Measurements from ENCODE around the gene ZDHHC14.

Gene ZDHHC14

DNA sequence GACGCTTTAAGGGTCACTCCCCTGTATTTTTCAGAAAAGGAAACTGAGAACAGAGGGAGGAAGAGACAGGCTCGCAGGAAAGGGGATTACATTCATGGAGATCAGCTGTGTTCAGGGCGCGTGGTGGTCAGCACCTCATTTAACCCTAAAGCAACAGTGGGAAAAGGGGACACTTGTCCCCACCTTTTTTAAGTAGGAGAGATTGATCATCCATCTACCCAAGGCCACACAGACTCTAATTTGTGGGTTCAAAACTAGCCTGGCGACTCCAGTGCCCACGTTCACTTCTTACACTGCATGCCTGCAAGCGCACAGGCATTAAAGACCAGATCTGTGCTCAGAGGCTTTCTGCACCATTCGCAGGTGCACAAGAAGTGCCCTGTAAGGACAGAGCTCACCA lies 274.1 kb downstream of the ZDHHC14 start:
- TF ChIP-seq, protein P1, sequence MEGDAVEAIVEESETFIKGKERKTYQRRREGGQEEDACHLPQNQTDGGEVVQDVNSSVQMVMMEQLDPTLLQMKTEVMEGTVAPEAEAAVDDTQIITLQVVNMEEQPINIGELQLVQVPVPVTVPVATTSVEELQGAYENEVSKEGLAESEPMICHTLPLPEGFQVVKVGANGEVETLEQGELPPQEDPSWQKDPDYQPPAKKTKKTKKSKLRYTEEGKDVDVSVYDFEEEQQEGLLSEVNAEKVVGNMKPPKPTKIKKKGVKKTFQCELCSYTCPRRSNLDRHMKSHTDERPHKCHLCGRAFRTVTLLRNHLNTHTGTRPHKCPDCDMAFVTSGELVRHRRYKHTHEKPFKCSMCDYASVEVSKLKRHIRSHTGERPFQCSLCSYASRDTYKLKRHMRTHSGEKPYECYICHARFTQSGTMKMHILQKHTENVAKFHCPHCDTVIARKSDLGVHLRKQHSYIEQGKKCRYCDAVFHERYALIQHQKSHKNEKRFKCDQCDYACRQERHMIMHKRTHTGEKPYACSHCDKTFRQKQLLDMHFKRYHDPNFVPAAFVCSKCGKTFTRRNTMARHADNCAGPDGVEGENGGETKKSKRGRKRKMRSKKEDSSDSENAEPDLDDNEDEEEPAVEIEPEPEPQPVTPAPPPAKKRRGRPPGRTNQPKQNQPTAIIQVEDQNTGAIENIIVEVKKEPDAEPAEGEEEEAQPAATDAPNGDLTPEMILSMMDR (IDR thresholded peaks at IDR 0.05; ENCODE audit: low read depth, low read length), result no peak
- TF ChIP-seq POLR2A (IDR thresholded peaks at IDR 0.05; ENCODE audit: extremely low read depth, insufficient read length) (no peak), MYC (IDR thresholded peaks at IDR 0.05; ENCODE audit: low read depth, low read length) (no peak)
- TF ChIP-seq, protein P2, sequence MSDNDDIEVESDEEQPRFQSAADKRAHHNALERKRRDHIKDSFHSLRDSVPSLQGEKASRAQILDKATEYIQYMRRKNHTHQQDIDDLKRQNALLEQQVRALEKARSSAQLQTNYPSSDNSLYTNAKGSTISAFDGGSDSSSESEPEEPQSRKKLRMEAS (IDR thresholded peaks at IDR 0.05; ENCODE audit: low read depth, low read length), result no peak
- H3K4me3 ChIP-seq (ENCODE audit: low read depth, low read length), result no peak overlapping the region
- no peak for DNase-seq (ENCODE audit: low read depth)

DNA sequence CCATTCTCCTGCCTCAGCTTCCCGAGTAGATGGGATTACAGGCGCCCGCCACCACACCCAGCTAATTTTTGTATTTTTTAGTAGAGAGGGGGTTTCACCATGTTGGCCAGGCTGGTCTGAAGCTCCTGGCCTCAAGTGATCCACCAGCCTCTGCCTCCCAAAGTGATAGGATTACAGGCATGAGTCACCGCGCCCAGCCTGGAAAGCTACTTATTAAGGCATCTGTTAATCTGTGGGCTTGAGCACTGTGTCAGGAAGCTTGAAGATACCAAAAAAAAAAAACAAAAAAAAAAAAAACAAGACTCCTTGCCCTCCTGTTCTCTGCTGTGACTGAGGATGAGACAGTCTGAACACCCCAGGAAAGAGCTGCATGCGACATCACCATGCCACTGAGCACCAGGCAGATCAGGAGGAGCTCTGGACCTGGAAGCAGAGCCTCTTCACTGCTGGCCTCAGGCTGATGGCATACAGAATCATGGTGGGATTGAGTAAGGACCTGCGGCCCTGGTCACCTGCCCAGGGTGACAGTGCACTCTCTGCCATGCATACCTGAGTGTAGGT lies 275.5 kb downstream of the ZDHHC14 start:
- no peak for DNase-seq (ENCODE audit: low read depth)
- TF ChIP-seq, protein P2 (IDR thresholded peaks at IDR 0.05; ENCODE audit: low read depth, low read length), result no peak
- TF ChIP-seq, protein P1 (IDR thresholded peaks at IDR 0.05; ENCODE audit: low read depth, low read length), result no peak
- TF ChIP-seq MYC (IDR thresholded peaks at IDR 0.05; ENCODE audit: low read depth, low read length) (no peak), POLR2A (IDR thresholded peaks at IDR 0.05; ENCODE audit: extremely low read depth, insufficient read length) (no peak)
- H3K4me3 ChIP-seq (ENCODE audit: low read depth, low read length), result no peak overlapping the region

DNA sequence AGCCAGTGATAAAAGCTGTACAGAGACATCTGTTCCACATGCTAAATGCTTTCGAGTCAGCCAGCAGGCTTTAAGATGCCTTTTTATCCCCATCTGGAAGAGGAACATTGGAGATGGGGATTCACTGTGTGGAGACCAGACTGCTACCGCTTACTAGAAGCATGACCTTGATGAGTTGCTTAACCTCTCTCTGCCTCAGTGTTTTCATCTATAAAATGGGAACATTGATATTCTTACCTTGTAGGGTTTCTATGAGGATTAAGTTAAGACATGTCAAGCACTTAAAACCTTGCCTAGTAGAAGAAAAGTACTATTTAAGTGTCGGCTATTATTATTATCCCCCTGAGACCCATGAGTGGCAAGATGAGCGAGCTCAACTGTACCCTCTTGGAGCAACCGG lies 276.8 kb downstream of the ZDHHC14 start:
- TF ChIP-seq, protein P2 (IDR thresholded peaks at IDR 0.05; ENCODE audit: low read depth, low read length), result no peak
- TF ChIP-seq, protein P1 (IDR thresholded peaks at IDR 0.05; ENCODE audit: low read depth, low read length), result no peak
- TF ChIP-seq MYC (IDR thresholded peaks at IDR 0.05; ENCODE audit: low read depth, low read length) (no peak), POLR2A (IDR thresholded peaks at IDR 0.05; ENCODE audit: extremely low read depth, insufficient read length) (no peak)
- DNase-seq (ENCODE audit: low read depth), result no peak
- no peak overlapping the region for H3K4me3 ChIP-seq (ENCODE audit: low read depth, low read length)

DNA sequence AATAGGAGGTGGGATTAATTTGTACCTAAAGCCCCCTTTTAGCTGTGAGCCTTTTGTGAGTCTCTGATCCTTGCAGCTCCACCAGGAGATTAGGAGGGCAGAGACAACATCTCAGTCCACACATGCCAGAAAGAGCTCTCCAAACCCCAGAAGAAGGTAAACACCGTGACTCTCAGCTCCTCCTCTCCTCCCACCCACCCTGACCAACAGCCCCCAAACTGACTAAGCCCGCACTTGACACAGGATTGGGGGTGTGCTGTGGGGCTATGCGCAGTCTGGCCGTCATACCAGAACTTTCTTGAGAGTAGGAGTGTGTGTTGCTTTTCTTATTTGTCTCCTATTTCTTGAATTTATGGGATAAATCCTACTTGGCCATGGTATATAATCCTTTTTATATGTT lies 277.3 kb downstream of the ZDHHC14 start:
- TF ChIP-seq, protein P2 (IDR thresholded peaks at IDR 0.05; ENCODE audit: low read depth, low read length), result no peak
- TF ChIP-seq, protein P1 (IDR thresholded peaks at IDR 0.05; ENCODE audit: low read depth, low read length), result no peak
- TF ChIP-seq POLR2A (IDR thresholded peaks at IDR 0.05; ENCODE audit: extremely low read depth, insufficient read length) (no peak), MYC (IDR thresholded peaks at IDR 0.05; ENCODE audit: low read depth, low read length) (no peak)
- no peak for DNase-seq (ENCODE audit: low read depth)
- no peak overlapping the region for H3K4me3 ChIP-seq (ENCODE audit: low read depth, low read length)

DNA sequence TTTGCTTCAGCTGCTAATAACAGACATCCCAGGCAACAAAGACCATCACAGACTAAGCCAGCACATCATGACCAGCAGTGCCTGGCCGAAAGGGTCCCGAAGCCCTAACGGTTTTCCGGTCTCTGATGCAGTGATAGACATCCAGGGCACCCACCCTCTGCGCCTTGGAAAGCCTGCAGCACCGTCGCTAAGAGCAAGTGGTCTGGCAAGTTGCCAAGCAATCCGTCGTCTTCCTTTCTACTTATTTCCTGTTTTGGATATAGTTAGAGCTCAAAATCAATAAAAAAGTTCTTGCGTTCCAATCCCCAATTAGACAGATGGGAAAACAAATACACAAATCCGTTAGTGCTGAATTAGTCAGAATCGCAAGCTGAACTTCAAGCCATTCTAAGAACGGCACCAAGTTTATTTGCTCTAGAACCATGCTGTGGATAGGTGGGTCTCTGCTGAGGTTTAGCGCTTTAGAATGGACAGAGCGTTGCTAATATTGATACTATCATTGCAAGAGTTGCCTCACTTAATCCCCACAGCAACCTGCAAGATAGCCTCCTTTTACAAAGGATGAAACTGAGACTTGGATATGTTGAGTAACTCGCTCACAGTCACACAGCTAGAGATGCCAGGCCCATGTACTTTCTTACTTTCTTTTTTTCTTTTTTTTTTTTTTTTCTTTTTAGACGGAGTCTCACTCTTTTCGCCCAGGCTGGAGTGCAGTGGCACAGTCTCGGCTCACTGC lies 278.7 kb downstream of the ZDHHC14 start:
- H3K4me3 ChIP-seq (ENCODE audit: low read depth, low read length), result no peak overlapping the region
- no peak for TF ChIP-seq POLR2A (IDR thresholded peaks at IDR 0.05; ENCODE audit: extremely low read depth, insufficient read length)
- TF ChIP-seq, protein P2 (IDR thresholded peaks at IDR 0.05; ENCODE audit: low read depth, low read length), result no peak
- TF ChIP-seq, protein P1 (IDR thresholded peaks at IDR 0.05; ENCODE audit: low read depth, low read length), result no peak
- DNase-seq (ENCODE audit: low read depth), result no peak

Data from NB4 (cell line).